ENCODE results near the gene IRF1.

GRCh38 chr5:132480042-132480441 is 10.5 kb downstream of the IRF1 start:
- TF ChIP-seq, protein P1, sequence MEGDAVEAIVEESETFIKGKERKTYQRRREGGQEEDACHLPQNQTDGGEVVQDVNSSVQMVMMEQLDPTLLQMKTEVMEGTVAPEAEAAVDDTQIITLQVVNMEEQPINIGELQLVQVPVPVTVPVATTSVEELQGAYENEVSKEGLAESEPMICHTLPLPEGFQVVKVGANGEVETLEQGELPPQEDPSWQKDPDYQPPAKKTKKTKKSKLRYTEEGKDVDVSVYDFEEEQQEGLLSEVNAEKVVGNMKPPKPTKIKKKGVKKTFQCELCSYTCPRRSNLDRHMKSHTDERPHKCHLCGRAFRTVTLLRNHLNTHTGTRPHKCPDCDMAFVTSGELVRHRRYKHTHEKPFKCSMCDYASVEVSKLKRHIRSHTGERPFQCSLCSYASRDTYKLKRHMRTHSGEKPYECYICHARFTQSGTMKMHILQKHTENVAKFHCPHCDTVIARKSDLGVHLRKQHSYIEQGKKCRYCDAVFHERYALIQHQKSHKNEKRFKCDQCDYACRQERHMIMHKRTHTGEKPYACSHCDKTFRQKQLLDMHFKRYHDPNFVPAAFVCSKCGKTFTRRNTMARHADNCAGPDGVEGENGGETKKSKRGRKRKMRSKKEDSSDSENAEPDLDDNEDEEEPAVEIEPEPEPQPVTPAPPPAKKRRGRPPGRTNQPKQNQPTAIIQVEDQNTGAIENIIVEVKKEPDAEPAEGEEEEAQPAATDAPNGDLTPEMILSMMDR (IDR thresholded peaks at IDR 0.05) = no peak
- no peak for TF ChIP-seq POLR2A (IDR thresholded peaks at IDR 0.05)
